GM18499 (cell line): ENCODE measurements around the gene CNTNAP2.
"Not testable (repeated sequence)": the region's sequence is repeated elsewhere in the genome, so short reads cannot be mapped to it uniquely, and the experiment has no call there.

Experiments used
- ATAC-seq: cut with Tn5 transposase; IDR thresholded peaks from one replicate; pipeline ENCODE4 v1.9.1; 2021; ENCODE audit warnings: moderate number of reproducible peaks; ENCODE audit not compliant: insufficient read depth, unreplicated experiment

Gene CNTNAP2

DNA sequence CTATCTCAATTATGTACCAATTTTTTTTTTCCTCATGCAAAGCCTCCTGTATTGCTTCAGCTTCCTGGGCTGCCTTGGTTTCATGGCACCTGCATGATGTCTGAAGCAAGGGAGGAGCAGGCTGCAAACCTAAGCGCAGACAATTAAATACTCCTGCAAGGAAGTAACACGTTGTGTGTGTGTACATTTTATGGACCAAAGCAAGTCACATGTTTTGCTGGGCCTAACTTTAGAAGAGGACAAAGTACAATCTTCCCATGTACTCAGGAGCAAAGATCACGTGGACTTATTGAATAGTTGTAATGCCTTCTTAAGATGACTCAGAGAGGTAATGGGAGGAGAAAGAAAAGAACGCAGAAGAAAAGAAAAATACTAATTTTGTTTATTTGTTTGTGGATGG, 1530.0 kb downstream of the CNTNAP2 start:
- no peak for ATAC-seq

DNA sequence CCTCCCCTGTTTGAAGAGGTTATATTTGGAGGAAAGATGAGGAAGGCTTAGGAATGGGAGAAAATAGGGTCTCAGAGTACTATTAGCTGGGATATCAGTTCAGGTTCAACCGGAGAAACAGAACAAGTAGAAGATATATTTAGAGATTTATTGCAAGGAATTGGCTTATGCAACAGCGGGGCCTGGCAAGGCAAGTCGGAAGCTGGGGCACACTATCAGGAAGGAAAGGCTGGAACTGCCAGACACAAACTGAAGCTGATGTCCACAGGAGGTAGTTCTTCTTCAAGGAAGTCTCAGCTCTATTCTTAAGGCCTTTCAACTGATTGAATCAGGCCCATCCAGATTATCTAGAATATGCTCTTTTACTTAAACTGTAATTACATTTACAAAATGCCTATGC, 1534.4 kb downstream of the CNTNAP2 start:
- no peak for ATAC-seq

DNA sequence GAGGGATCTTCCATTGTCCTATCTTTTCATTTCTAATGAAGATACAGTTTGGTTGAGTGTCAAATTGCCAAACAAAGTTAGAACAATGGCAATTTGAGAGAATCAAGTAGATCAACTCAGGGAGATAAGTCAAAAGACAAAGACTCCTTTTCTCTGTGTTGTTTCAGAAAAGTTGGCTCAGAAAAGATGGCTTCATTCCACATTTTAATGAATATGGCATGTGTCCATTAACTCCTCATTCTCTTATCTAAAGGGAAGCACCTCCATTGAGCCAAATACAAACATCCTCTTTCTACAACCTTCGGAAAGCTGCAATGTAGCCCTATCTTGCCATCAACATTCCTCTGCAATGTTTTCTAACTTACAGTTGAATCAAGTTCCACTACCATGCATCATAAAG, 1535.0 kb downstream of the CNTNAP2 start:
- ATAC-seq = no peak

DNA sequence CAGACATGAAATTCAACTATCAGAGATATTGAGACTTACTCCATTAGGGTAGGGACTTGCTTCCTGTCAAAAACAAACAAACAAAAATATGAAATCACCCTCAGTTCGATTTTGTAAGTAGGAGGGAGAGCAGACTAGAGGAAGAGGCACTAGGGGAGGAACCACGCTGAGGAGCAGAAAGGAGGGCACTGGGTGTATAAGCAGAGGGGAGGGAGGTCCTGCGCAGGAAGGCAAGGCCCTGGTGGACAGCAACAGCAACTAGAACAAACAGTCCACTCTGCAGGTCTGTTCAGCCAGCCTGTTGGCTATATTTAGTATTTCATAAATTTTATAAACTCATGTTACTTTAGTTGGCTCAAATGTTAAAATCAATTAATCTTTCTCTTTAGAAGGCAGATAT, 1536.9 kb downstream of the CNTNAP2 start:
- no peak for ATAC-seq

DNA sequence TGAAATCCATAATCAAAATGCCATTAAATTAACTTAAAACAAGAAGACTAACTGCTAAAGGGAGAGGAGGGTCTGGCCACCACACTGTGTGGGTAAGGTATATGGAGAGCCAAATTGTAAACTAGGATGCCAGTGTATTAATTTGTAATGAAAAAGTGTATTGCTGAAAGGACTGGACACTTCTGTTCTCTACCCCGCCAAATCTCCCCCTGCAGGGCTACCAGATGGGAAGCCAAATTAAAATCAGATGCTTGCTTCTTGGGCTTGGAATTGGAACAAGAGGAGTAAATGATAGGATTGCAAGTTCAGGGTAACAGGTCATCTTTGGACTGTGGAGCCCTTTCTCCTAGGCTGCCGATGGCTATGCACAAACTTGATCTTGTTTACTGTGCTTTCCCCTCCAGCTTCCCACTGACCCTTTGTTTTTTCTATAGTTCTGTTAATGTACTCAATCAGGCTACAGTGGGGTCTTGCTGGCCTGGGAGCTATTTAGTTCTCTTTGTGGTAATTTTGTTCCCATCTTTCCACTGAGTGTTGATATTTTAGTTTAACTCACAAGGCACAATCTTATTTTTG, 1541.9 kb downstream of the CNTNAP2 start:
- ATAC-seq = no peak

DNA sequence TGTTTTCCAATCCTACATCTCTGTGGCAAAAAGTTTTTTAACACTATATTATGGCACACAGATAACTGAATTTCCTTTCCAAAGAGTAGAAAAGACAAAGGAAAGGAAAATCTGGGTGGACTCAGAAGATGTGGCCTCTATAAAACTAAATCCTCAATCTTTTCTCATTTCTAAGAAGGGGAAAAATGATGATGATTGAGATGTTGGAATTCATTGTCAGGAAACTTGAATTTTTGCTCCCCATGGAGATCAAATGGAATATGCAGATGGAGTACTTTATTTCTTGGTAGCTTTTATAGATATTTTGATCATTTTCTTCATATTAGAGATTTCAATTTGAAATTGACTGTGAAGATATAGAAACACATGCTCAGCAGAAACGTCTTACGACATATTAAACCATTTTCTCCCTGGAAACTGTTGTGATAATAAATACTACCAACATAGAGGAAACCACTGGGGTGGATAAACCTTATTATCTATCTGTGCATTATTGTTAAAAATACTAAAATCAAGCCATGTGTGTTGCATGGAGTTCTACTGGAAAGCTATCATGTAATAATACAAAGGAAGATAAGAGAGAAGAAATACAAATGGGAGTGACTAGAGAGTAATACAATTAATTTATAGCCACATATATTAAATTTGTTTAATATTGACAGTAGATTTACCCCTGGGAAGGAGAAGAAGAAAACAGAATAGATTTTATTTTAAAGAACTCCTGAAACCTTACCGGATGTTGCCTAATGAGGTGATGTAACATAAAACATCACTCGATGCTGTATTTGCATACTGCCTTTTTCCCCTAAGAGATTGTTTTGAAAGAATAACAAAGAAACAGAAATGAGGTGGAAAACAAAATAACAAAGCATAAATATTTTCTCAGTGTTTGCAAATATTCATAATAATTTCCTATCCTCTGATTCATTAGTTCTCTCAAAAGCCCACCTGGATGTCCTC, 1542.7 kb downstream of the CNTNAP2 start:
- ATAC-seq = no peak

DNA sequence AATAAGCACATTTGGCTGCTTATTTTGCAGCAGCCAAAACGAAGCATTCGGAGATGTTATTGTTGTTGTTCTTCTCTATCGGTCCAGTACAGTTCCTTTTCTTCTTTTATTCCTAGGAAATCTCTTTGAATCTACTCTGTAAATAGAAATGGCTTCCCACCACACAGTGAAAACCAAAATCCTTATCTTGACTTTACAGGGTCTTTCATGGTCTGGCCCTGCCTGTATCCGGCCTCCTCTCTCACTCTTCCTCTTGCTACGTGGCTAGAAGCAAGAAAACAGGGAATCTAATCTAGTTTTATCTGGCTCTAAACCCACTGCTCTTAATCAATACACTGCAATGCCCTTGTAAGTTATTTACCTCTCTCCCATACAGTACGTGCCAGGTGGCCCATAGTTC, 1547.9 kb downstream of the CNTNAP2 start:
- ATAC-seq = no peak

DNA sequence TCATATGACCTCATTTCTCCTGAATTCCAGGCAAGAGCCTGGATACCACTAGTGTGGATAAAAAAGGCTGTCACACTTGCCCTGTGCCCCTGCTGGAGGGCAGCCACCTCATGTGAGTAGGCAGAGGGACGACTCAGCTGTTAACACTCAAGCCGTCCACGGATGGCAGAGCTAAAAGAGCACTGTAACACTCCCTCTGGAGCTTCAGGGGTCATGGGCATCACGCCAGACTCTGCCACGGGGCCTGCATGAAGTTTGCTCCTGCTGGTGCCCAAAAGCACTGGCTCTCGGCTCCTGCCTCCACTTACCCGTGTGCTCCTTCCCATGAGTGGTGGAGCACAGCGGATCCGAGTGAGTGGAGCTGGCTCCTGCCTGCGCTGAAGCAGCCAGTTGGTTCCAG, 1554.2 kb downstream of the CNTNAP2 start:
- no peak for ATAC-seq

DNA sequence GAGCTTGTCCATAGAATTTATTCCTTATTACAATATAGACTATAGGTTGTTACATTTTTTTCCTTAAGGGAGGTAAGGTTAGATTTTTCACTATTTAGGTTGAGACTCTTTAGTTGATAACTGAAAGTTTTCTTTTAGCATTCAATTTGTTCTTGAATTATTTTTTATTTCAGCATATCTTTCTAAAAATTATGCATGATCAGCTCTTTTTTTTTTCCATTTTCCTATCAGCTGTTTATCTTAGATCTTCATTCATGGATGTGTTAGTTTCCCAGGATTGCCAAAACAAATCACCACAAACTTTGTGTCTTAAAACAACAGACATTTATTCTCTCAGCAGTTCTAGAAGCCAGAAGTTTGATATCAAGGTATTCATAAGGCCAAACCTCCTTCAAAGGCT, 1558.1 kb downstream of the CNTNAP2 start:
- no peak for ATAC-seq

DNA sequence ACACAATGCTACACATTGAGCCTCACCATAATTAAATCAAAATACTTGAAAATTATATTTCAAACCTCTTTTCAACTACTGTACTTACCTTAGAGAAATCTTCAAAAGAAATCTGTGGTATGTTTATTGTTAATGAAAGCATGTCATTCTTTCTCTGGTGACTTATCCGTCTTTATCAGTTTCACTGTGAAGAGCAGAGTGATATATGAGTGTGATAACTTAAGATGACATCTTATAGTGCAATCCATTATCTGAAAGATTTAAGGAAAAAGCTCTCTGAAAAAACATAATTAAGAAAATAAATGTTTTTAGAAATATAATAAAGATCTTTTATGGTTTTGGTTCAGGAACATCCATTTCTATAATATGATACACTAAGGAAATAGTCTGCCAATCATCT, 1562.3 kb downstream of the CNTNAP2 start:
- no peak for ATAC-seq

DNA sequence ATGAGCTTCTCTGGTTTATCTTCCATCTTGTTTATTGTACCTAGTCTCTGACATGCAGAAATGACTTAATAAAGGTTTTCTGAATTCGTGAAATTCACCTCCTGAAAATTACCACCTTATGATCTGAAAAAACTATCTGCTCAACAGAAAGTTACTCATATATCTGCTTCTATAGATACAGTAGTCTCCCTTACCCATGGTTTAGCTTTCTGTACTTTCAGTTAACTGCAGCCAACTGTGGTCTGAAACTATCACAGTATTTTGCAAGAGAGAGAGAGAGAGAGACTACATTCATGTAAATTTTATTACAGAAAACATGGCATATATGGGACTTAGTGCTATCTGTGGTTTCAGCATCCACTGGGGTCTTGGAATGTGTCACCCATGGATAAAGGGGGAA, 1564.9 kb downstream of the CNTNAP2 start:
- no peak for ATAC-seq

DNA sequence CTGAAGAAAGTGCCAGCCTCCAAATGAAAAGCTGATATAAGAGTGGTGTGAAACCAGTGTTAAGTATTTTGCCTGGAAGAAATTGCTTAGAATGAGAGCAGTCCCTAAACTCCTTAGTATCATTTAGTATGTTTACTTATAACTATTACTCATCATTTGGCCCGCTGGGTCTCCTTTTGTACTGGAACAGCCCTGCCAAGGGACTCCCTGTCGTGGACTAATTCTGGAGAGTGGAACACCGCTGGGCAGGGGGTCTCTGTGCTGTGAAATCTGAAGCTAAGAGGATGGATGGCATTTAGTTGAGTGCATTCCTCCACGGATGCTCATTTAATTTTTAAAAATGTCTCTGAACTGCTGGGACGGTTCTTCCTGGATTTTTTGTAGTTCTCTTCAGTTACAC, 1584.1 kb downstream of the CNTNAP2 start:
- no peak for ATAC-seq

DNA sequence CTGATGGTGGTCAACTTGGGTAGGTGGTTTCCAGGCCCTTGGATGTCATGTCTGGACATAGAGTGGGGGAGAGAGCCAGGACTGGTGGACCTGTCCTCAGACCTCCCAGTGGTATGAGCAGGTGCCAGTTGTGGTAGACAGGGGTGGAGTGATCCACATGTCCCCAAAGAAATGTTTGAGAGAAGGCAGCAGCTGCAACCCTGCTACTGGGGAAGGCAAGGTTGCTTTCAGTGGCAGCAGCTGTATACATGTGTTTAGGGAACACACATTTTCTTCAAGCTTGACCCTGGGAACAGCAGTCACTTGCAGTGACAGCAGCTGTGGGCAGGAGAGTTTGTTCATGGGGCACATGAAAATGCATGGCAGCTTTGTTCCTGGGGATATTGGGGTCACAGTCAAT, 1591.3 kb downstream of the CNTNAP2 start:
- ATAC-seq = no peak

DNA sequence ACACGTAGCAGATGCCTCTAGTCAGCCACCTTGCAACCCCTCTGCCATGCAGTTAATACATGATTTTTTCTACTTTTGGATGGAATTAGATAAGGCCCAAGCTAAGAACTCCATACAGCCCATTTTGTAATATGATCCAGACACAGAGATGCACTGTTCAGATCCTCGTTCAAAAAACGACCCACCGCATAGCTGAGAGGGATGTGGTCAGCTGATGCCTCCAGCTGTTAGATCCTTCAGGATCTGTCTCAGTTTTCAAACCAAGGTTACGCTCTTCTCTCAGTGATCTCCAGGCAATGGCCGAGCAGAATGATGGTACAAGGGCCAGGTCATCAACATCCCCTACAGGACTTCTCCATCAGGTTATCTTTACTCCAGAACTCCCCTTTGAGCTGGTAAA, 1592.3 kb downstream of the CNTNAP2 start:
- no peak for ATAC-seq

DNA sequence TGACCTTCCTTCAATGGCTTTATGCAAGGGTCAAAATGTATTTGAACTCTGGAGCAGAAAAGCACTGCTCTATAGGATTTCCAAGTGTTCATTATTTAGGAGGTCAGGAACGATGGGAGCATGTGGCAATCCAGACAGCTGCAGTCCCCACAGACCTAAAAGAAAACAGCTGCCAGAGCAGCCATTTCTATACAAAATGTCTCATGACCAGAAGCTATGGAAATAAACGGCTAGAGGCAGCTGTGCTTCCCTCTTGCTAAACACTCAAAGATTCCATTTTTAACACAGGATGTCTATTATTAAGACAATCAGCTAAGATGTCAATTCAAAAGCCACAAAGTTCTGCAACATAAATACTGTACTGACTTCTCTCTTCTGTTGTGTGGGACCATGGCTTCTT, 1594.8 kb downstream of the CNTNAP2 start:
- no peak for ATAC-seq

DNA sequence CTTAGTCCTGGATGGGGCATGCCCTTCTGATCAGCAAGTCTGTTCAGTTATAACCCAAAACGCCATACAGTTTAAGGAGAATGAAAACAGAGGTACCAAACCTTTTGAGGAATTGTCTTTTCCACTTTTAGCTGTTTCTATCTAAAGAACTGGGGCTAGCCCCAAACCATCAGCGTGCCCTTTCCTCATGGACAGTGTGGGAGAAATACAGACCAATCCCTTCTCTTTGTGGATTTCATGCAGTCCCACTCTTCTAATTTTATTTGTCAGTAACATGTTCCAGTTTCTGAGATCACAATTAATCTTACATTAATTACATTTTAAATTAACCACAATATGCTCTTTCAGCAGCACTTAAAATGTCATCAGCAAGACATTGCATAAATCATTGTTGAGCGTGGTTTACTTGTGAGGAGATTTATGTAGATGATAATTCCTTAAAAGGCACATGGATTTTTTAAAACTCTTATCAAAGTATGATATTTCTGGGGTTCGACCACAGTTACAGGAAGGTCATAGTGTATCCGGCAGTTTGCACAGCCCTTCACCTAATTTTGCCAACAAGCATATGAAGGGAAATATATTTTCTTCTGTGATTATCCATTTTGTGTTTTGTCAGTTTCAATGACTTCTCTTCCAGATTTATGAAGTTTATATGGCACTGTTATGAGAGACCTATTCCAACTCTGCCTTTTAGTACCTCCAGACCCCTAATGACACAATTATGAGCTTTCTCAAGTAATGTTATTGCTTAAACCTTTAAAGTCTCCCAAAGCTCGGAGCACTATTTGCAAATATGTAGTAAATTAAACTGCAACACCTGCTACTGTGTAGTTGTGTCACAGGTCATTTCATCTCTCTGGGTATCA, 1605.6 kb downstream of the CNTNAP2 start:
- no peak for ATAC-seq

DNA sequence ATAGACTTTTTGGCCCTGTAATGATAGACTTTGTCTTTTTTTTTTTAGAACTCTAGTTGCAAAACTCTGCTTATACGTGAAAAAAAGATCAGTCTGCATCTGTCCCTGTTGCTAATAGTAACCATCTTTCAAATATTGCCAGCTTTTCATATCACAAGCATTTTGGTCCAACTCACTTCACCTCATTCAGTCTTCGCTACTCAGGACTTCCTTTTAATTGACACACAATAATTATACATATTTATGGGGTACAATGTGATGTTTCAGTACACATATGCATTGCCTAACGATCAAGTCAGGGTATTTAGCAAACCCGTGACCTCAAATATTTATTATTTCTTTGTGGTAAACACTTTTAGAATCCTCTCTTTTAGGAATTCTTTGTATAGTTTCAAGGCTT, 1606.9 kb downstream of the CNTNAP2 start:
- no peak for ATAC-seq

DNA sequence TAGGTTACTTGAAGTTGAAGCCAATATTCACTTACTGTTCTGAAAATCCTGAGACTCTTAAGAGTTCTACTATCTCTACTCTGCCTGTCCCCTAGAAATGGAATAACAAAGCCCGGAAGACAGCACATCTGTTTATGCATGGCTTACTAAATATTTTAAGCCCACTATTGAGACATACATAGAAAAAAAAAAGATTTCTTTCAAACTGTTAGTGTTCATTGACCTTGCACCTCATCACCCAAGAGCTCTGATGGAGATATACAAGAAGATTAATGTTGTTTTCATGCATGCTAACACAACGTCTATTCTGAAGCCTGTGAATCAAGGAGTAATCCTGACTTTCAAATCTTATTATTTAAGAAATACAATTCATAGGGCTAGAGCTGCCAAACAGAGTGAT, 1614.7 kb downstream of the CNTNAP2 start:
- no peak for ATAC-seq

DNA sequence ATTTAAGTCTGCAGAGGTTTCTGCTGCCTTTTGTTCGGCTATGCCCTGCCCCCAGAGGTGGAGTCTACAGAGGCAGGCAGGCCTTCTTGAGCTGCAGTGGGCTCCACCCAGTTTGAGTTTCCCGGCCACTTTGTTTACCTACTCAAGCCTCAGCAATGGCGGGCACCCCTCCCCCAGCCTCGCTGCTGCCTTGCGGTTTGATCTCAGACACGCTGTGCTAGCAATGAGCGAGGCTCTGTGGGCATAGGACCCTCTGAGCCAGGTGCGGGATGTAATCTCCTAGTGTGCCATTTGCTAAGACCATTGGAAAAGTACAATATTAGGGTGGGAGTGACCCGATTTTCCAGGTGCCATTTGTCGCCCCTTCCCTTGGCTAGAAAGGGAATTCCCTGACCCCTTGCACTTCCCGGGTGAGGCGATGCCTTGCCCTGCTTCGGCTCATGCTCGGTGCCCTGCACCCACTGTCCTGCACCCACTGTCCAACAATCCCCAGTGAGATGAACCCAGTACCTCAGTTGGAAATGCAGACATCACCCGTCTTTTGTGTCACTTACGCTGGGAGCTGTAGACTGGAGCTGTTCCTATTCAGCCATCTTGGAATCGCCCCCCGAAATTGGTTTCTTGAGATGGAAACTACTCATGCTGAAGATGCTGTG, 1621.1 kb downstream of the CNTNAP2 start:
- not testable (repeated sequence) for ATAC-seq

DNA sequence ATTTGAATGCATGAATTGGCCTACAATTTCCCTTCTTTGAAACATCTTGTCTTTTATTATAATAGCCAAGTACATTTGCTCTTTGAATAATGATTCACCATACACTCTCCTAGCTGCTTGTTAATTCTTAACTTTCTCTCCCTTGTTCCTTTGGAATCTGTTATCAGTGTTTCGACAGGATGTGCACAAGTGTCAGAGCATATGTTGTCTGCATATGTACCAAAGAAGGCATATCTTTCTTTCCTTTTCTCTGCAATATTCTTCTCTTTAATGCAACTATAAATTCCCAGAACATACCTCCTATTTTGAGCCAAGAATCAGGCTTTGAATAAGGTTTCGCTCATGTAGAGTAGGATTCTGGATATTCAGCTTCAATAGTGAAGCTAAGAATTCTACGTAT, 1625.7 kb downstream of the CNTNAP2 start:
- no peak for ATAC-seq
